HAP-1 (cell line): ENCODE results near the gene CHST2.

Experiments
- DNase-seq, 2 experiments: peaks; one replicate each; pipeline ENCODE4 v3.0.0-alpha.2; 2016 to 2020; ENCODE audit warnings: low spot score in 2 of 2
- H3K27me3 ChIP-seq: fragments of 250-450 bp; sonication (Bioruptor Pico); 2 replicates; pipeline ENCODE4 v1.5.1; 2020; ENCODE audit warnings: low read depth, mild to moderate bottlenecking, moderate library complexity
- H3K36me3 ChIP-seq: fragments of 250-450 bp; sonication (Bioruptor Pico); replicated peaks from 2 replicates; pipeline ENCODE4 v1.5.1; 2020; ENCODE audit warnings: mild to moderate bottlenecking
- H3K4me1 ChIP-seq: fragments of 250-450 bp; sonication (Bioruptor Pico); 2 replicates; pipeline ENCODE4 v1.5.1; 2020; ENCODE audit warnings: mild to moderate bottlenecking
- H3K4me3 ChIP-seq: fragments of 250-450 bp; sonication (Bioruptor Pico); 2 replicates; pipeline ENCODE4 v1.5.1; 2020; ENCODE audit warnings: mild to moderate bottlenecking, moderate library complexity
- H3K9me3 ChIP-seq: fragments of 250-450 bp; sonication (Bioruptor Pico); 2 replicates; pipeline ENCODE4 v1.5.1; 2020; ENCODE audit warnings: mild to moderate bottlenecking, moderate library complexity
- in situ Hi-C: fragments of 300-500 bp; cut with MboI; formaldehyde crosslinking; loops from 3 replicates; pipeline ENCODE4 v1.14.3; 2020; ENCODE audit warnings: low sequenced_read_pairs, inconsistent platforms, mixed read lengths

The CHST2 gene

GRCh38 chr3:143170676-143171075, 51.1 kb downstream of the CHST2 start:
- no peak overlapping the region for H3K4me3 ChIP-seq
- H3K36me3 ChIP-seq: no peaks in the 10 kb centered on the region
- in situ Hi-C loops: no loop called here
- 0 out of 2 replicates have a peak, but pooled peaks cover 2% of the 10 kb centered on the region for H3K9me3 ChIP-seq
- no peaks in the 10 kb centered on the region for H3K4me1 ChIP-seq
- DNase-seq: no peak
- H3K27me3 ChIP-seq: no peaks in the 10 kb centered on the region

DNA sequence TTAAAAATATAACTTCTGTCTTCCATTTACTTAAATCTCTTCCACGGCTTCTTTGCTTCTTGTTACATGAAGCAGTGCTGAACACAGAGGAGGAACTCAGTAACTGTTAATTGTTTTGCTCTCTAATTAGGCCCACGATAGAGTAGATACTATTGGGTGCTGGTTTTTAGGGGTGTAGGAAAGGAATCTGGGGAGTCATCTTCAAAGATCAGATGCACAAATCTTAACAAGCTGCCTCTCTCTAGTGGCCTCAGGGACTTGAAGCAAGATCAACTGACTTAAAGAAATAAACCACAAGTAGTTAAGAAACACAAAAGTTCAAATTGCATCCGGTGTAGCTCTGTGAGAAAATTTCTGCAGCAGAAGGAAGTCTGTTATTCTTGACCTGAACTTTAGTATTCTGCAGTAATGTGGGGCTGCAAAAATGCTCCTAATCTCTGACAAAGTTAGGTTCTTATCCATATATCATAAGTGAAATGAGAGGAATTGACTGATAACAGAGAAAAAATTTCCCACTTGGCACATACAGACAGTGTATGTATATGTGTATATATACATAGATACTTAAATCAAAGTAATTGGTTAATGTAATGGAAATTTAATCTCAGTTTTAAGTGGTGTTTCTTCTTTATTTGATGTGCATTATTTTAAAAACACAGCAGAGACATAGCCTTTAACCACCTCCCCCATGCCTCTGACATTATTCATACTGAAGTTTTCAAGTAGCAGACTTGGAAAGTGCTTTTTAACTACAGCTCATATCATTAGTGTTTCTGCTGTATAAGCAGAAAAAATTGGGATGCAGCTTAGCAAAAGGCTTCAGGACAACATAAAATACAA, 51.8 kb downstream of the CHST2 start:
- in situ Hi-C loops: no loop called here
- no peak overlapping the region for H3K4me3 ChIP-seq
- no peak for DNase-seq

GRCh38 chr3:143172062-143172794, 52.7 kb downstream of the CHST2 start:
- Histone ChIP-seq H3K36me3 (no peaks in the 10 kb centered on the region), H3K27me3 (no peaks in the 10 kb centered on the region), H3K4me1 (no peaks in the 10 kb centered on the region), H3K4me3 (no peak overlapping the region), H3K9me3 (0 out of 2 replicates have a peak, but pooled peaks cover 2% of the 10 kb centered on the region)
- in situ Hi-C loops: no loop called here
- no peak for DNase-seq

More for the DNA sequence above, 51.8 kb downstream of the CHST2 start:
- H3K36me3 ChIP-seq: no peaks in the 10 kb centered on the region
- no peaks in the 10 kb centered on the region for H3K4me1 ChIP-seq
- H3K9me3 ChIP-seq: 0 out of 2 replicates have a peak, but pooled peaks cover 2% of the 10 kb centered on the region
- H3K27me3 ChIP-seq: no peaks in the 10 kb centered on the region

DNA sequence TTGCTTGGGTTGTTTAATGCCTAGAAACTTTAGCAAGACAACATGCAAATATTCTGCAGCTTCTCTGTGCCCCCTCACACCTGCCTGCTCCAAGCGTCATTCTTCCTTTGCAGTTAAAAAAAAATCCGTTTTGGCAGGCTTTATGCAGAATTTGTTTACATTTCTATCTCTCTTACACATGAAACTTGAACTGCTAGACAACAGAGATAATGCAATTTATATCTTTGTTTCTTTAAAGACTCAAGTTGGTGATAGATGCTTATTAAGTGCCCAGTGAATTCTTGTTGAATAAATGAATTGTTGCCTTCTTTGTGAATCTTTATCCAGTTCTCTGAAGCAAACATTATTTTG, 53.2 kb downstream of the CHST2 start:
- Histone ChIP-seq H3K36me3 (no peaks in the 10 kb centered on the region), H3K4me3 (no peak overlapping the region), H3K9me3 (0 out of 2 replicates have a peak, but pooled peaks cover 2% of the 10 kb centered on the region), H3K27me3 (no peaks in the 10 kb centered on the region), H3K4me1 (no peaks in the 10 kb centered on the region)
- in situ Hi-C loops: no loop called here
- DNase-seq: no peak

DNA sequence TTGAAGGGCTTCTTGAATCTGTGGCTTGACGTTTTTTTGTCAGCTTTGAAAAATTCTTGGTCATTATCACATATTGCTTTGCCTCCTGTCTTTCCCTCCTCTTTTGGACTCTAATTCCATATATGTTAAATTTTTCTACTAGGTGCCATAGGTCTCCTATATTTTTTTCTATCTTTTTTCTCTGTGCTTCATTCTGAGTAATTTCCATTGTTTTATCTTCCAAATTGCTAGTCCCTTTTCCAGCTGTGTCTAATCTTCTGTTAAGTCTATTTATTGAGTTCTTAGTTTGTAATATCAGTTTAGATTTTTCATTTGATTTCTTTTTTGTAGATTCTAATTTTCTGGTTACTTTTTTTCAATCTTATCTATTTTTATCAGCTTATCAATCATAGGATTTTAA, 53.7 kb downstream of the CHST2 start:
- no peaks in the 10 kb centered on the region for H3K4me1 ChIP-seq
- no peak for DNase-seq
- in situ Hi-C loops: no loop called here
- H3K27me3 ChIP-seq: no peaks in the 10 kb centered on the region
- H3K9me3 ChIP-seq: 0 out of 2 replicates have a peak, but pooled peaks cover 2% of the 10 kb centered on the region
- H3K4me3 ChIP-seq: no peak overlapping the region
- H3K36me3 ChIP-seq: no peaks in the 10 kb centered on the region
